T-helper 2 cell treated with Interferon-gamma antibody and Interleukin-4, amounts not matched to agents 5 μg/mL and 100 μg/mL, for 36 hours (primary cell): ENCODE data around the gene F12.

Experiments
- DNase-seq: peaks from one replicate; pipeline ENCODE4 v3.0.0; 2021; ENCODE audit warnings: low spot score
- H3K27ac Mint-ChIP-seq: one replicate; pipeline ENCODE4 v1.8.0; 2021; ENCODE audit warnings: mild to moderate bottlenecking, mixed read lengths
- H3K27me3 Mint-ChIP-seq: one replicate; pipeline ENCODE4 v1.8.0; 2021; ENCODE audit warnings: low read depth, mixed read lengths
- H3K36me3 Mint-ChIP-seq: one replicate; pipeline ENCODE4 v1.8.0; 2021; ENCODE audit warnings: low read depth, mixed read lengths
- H3K4me1 Mint-ChIP-seq: one replicate; pipeline ENCODE4 v1.8.0; 2021; ENCODE audit warnings: low read depth, mixed read lengths
- H3K4me3 Mint-ChIP-seq: one replicate; pipeline ENCODE4 v1.8.0; 2022; ENCODE audit warnings: mild to moderate bottlenecking, moderate library complexity, mixed read lengths
- H3K9me3 Mint-ChIP-seq: one replicate; pipeline ENCODE4 v1.8.0; 2021; ENCODE audit warnings: mixed read lengths

Gene F12

GRCh38 chr5:177402271-177403043 lies 6.9 kb downstream of the F12 start:
- peak; percentile 68 for DNase-seq
- H3K4me1 Mint-ChIP-seq: peaks cover 16% of the 10 kb centered on the region
- peaks cover 23% of the 10 kb centered on the region for H3K27me3 Mint-ChIP-seq
- H3K4me3 Mint-ChIP-seq: peak overlapping the region; percentile 83
- H3K36me3 Mint-ChIP-seq: no peaks in the 10 kb centered on the region
- no peaks in the 10 kb centered on the region for H3K9me3 Mint-ChIP-seq
- peak overlapping the region; percentile 4 for H3K27ac Mint-ChIP-seq

GRCh38 chr5:177399997-177400868 lies 9.1 kb downstream of the F12 start, which contains the start of gene PFN3:
TSS of gene PFN3 (minus strand) at chr5:177400661. CDS start at chr5:177400576, 85 bp downstream.
- no peaks in the 10 kb centered on the region for H3K9me3 Mint-ChIP-seq
- no peak within 1 kb of the TSS for H3K27ac Mint-ChIP-seq
- H3K36me3 Mint-ChIP-seq: no peaks in the 10 kb centered on the region
- H3K27me3 Mint-ChIP-seq: peaks cover 26% of the 10 kb centered on the region
- peaks cover 16% of the 10 kb centered on the region for H3K4me1 Mint-ChIP-seq
- DNase-seq: no peak
- H3K4me3 Mint-ChIP-seq: no peak within 1 kb of the TSS

- Mint-ChIP-seq H3K4me1 (peaks cover 11% of the 10 kb centered on the region), H3K36me3 (no peaks in the 10 kb centered on the region), H3K9me3 (no peaks in the 10 kb centered on the region), H3K4me3 (no peak overlapping the region), H3K27me3 (peaks cover 24% of the 10 kb centered on the region), H3K27ac (no peak overlapping the region)
- no peak for DNase-seq
Observed at GRCh38 chr5:177397875-177398390, 11.4 kb downstream of the F12 start.

- H3K9me3 Mint-ChIP-seq: no peaks in the 10 kb centered on the region
- H3K27ac Mint-ChIP-seq: no peak overlapping the region
- no peaks in the 10 kb centered on the region for H3K36me3 Mint-ChIP-seq
- DNase-seq: no peak
- H3K4me3 Mint-ChIP-seq: no peak overlapping the region
- peaks cover 3% of the 10 kb centered on the region for H3K4me1 Mint-ChIP-seq
- peaks cover 13% of the 10 kb centered on the region for H3K27me3 Mint-ChIP-seq
Observed at GRCh38 chr5:177396807-177397206, 12.6 kb downstream of the F12 start.

GRCh38 chr5:177396078-177396477 lies 13.3 kb downstream of the F12 start:
- H3K4me1 Mint-ChIP-seq: peaks cover 3% of the 10 kb centered on the region
- H3K9me3 Mint-ChIP-seq: no peaks in the 10 kb centered on the region
- H3K36me3 Mint-ChIP-seq: no peaks in the 10 kb centered on the region
- H3K27ac Mint-ChIP-seq: no peak overlapping the region
- H3K27me3 Mint-ChIP-seq: peaks cover 5% of the 10 kb centered on the region
- H3K4me3 Mint-ChIP-seq: no peak overlapping the region
- DNase-seq: no peak

- Mint-ChIP-seq H3K9me3 (no peaks in the 10 kb centered on the region), H3K36me3 (no peaks in the 10 kb centered on the region), H3K4me1 (peaks cover 23% of the 10 kb centered on the region), H3K27me3 (peaks cover 5% of the 10 kb centered on the region), H3K27ac (no peak overlapping the region), H3K4me3 (no peak overlapping the region)
- DNase-seq: no peak
Observed at GRCh38 chr5:177393990-177394389, 15.4 kb downstream of the F12 start.

- no peaks in the 10 kb centered on the region for H3K36me3 Mint-ChIP-seq
- no peak for DNase-seq
- H3K4me1 Mint-ChIP-seq: peaks cover 30% of the 10 kb centered on the region
- peaks cover 5% of the 10 kb centered on the region for H3K27me3 Mint-ChIP-seq
- no peak overlapping the region for H3K27ac Mint-ChIP-seq
- no peaks in the 10 kb centered on the region for H3K9me3 Mint-ChIP-seq
- H3K4me3 Mint-ChIP-seq: no peak overlapping the region
Observed at GRCh38 chr5:177393206-177393765, 16.1 kb downstream of the F12 start.

GRCh38 chr5:177392765-177393164 lies 16.6 kb downstream of the F12 start:
- peaks cover 31% of the 10 kb centered on the region for H3K4me1 Mint-ChIP-seq
- H3K27ac Mint-ChIP-seq: no peak overlapping the region
- H3K4me3 Mint-ChIP-seq: no peak overlapping the region
- H3K27me3 Mint-ChIP-seq: peaks cover 5% of the 10 kb centered on the region
- H3K9me3 Mint-ChIP-seq: no peaks in the 10 kb centered on the region
- no peaks in the 10 kb centered on the region for H3K36me3 Mint-ChIP-seq
- DNase-seq: no peak

GRCh38 chr5:177390363-177391300 lies 18.7 kb downstream of the F12 start:
- Mint-ChIP-seq H3K4me1 (peaks cover 31% of the 10 kb centered on the region), H3K4me3 (peak overlapping the region; percentile 37), H3K36me3 (no peaks in the 10 kb centered on the region), H3K9me3 (no peaks in the 10 kb centered on the region), H3K27me3 (peaks cover 3% of the 10 kb centered on the region), H3K27ac (peak overlapping the region; percentile 50)
- DNase-seq: peak; percentile 82

- DNase-seq: peak; percentile 56
- peak overlapping the region; percentile 70 for H3K27ac Mint-ChIP-seq
- H3K27me3 Mint-ChIP-seq: no peaks in the 10 kb centered on the region
- H3K4me1 Mint-ChIP-seq: peaks cover 31% of the 10 kb centered on the region
- H3K9me3 Mint-ChIP-seq: no peaks in the 10 kb centered on the region
- no peaks in the 10 kb centered on the region for H3K36me3 Mint-ChIP-seq
- H3K4me3 Mint-ChIP-seq: peak overlapping the region; percentile 44
Observed at GRCh38 chr5:177389241-177390169, 19.9 kb downstream of the F12 start.

- peak overlapping the region; percentile 18 for H3K27ac Mint-ChIP-seq
- peaks cover 4% of the 10 kb centered on the region for H3K27me3 Mint-ChIP-seq
- H3K36me3 Mint-ChIP-seq: no peaks in the 10 kb centered on the region
- H3K4me3 Mint-ChIP-seq: no peak overlapping the region
- no peaks in the 10 kb centered on the region for H3K9me3 Mint-ChIP-seq
- DNase-seq: no peak
- H3K4me1 Mint-ChIP-seq: peaks cover 31% of the 10 kb centered on the region
Observed at GRCh38 chr5:177388521-177389052, 20.8 kb downstream of the F12 start.

GRCh38 chr5:177387405-177387804 lies 22.0 kb downstream of the F12 start:
- Mint-ChIP-seq H3K4me1 (peaks cover 31% of the 10 kb centered on the region), H3K36me3 (no peaks in the 10 kb centered on the region), H3K9me3 (no peaks in the 10 kb centered on the region), H3K27ac (no peak overlapping the region), H3K4me3 (no peak overlapping the region), H3K27me3 (peaks cover 6% of the 10 kb centered on the region)
- DNase-seq: no peak
